Peyer's patch (tissue), 4 donors: ENCODE results near the gene TAAR2.

Experiments used
- CTCF ChIP-seq, 6 experiments: fragments of 450-650 bp in 4 of 6; fragments of 200-600 bp in 2 of 6; sonication (generic) in 1 of 6; IDR thresholded peaks; one replicate each; pipeline ENCODE4 v1.5.1; 2017 to 2019; ENCODE audit warnings: antibody characterized with exemption in 6 of 6, mild to moderate bottlenecking in 3 of 6, moderate library complexity in 1 of 6
- POLR2A ChIP-seq, 2 donors: fragments of 450-650 bp; IDR thresholded peaks; one replicate each; pipeline ENCODE4 v1.5.1; 2017; ENCODE audit warnings: antibody characterized with exemption in 2 of 2, mild to moderate bottlenecking in 2 of 2, moderate library complexity in 2 of 2

GRCh38 chr6:132568611-132569010 is 55.5 kb downstream of the TAAR2 start:
- TF ChIP-seq CTCF (IDR thresholded peaks at IDR 0.05) = no peak
- no peak for TF ChIP-seq POLR2A (IDR thresholded peaks at IDR 0.05)
